GM18519 (cell line): ENCODE results near the gene SMIM35.

Experiments
- ATAC-seq: cut with Tn5 transposase; IDR thresholded peaks from one replicate; pipeline ENCODE4 v1.9.1; 2021; ENCODE audit warnings: mild to moderate bottlenecking, moderate library complexity; ENCODE audit not compliant: unreplicated experiment, low FRiP score

The SMIM35 gene

DNA sequence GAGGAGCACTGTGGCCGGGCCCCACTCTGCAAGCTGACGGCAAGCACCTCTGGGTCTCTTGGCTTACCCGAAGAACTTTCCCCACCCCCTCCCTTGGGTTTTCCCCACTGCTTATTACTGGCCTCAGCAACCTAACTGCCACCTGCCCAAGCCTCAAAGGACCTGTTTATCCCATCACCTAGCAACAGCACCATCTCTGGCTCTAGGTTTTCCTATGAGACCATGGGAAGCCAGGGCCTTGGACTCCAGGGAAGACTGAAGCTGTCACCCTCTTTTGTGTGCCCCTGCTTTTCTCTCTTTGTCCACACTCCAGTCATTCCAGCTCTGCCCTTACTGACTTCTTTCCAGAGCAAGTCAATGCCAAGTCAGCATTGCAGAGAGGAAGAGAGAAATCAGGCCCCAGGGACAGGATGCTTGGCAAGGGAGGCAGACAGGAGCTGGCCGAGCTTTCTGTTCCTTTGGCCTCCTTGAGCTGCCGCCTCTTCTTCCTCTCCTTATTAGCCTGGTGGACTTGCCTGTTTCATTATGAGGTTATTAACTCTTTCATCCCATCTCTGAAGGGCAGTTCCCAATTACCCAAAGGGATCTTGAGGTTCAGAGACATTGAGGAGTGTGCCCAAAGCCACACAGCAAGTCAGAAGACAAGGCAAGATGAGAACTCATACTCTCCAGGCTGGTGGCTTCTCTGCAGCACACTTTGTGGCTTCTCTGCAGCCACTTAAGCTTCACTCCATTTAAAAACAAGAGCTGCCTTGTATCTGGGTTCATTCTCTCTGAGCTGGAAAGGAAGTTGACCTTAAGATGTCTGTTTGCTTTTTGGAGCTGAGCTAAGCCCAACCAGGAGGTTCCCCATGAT is at the start of gene SMIM35:
SMIM35 (minus strand) TSS at position 51 of the 856 bp plus-strand sequence. CDS start 206 bp downstream, outside the sequence.
- no peak for ATAC-seq

DNA sequence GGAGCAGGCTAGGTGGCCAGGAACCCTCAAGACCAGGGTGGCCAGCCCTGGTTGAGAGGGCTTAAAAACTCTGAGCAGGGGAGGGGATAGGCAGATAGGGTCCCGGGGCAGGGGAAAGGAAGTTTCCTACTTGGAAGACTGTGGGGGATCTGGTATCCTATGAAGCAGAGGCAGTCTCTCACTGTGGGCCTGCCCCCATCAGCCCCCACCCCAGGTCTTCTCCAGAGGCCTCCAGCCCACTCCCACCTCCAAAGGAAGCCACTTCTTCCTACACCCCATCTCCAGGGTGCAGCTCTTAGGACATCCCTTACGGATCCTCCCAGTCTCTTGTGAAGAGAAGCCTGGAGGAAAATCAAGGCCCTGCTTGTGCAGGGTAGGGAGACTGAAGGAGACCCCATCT is 49.6 kb upstream of the SMIM35 start:
- no peak for ATAC-seq

DNA sequence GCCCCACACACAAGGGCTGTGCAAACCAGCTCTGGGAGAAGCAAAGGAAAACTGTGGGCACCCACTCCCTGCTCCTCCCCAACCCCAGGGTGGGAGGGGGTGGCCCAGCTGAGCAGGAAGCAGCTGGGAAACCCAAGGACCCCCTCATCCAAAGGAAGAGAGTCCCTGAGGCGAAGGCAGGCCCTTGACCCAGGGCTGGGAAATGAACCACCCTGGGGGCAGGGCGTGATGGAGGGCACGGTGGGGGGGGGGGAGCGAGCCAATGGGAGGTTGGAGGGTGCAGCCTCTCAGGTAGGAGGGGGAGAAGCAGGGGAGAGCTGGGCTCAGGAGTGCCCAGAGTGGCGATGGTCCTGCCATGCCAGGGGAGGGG is 49.0 kb upstream of the SMIM35 start:
- no peak for ATAC-seq

DNA sequence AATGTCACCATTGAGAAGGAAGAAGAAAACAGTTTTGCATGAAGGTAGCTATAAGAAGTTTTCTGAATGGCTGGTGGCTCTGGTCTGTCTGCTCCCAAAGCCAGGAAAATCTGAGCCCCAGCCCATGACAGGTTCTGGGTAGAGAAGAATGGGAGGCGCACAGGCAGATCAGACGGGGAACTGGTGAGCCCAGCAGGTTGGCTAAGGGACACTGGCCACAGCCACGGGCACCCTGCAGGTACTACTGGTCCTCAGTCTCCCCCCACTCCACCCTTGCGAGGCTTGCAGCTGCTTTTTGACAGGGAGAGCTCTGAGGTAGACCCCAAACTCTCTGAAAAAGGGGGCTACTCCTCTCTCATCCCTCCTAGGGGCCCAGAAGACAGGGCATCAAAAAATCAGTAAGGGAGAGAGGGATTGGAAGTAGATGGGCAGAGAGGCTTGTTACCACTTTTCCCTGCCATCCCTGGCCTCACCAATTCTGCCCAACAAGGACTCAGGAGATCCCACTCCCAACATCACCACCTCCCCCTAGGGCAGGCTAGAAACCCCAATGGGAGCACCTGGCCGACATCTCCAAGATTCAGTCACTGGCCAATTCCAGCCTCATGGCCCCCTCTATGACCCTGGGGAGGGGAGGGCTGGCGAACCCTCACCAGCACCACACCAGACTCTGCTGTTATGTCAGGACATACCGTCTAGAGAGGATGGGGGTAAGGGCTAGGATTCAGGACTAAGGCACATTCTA is 48.5 kb upstream of the SMIM35 start:
- no peak for ATAC-seq

DNA sequence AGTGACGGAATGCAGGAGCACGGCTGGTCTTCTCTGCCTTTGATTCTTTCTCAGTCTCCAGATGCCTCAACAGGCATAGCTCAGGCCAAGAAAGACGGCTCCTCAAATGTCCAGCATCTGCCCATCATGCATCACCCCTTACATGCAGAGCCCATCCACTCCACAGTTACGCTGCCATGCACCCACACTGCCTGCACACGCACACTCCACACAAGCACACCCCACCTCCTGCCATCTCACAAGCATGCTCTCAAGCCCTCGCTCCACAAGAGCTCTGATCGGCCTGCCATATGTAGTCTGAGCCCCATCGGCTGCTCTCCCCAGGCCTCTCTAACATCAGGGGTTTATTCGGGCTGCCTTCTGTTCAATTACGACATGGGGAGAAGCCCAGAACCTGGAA is 47.1 kb upstream of the SMIM35 start:
- ATAC-seq = no peak

DNA sequence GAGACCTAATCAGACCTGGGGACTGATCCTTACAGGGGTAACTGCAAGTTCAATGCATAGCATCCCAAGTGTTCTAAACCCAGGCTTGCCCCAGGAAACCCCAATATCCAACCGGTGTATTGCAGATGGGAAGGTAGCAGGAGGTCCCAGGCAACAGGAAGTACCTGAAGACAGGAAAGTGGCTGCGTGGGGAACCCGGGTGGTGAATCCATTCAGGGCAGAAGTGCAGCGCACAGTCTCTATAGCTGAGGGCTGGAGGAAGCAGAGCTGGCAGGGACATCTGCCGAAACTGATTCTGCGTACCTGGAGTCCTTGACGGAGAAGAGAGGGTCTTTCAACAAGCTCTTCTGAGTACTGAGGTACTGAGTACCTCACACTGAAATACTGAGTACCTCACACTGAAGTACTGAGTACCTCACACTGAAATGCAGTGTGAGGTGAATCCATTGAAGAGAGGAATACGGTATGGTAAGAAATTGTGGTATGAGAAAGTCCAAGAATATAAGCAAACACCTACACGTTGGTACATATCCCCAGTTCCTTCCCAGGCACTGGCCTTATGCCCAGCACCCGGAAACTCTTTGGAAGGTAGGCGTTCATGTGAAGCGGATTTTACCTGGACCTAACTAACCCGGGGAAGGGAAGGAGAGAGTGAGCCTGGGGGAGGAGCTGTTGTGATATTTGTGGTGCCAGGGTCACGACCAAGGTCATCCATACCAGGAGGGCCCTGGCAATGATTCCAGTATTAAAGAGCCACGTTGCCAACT is 45.8 kb upstream of the SMIM35 start:
- no peak for ATAC-seq

DNA sequence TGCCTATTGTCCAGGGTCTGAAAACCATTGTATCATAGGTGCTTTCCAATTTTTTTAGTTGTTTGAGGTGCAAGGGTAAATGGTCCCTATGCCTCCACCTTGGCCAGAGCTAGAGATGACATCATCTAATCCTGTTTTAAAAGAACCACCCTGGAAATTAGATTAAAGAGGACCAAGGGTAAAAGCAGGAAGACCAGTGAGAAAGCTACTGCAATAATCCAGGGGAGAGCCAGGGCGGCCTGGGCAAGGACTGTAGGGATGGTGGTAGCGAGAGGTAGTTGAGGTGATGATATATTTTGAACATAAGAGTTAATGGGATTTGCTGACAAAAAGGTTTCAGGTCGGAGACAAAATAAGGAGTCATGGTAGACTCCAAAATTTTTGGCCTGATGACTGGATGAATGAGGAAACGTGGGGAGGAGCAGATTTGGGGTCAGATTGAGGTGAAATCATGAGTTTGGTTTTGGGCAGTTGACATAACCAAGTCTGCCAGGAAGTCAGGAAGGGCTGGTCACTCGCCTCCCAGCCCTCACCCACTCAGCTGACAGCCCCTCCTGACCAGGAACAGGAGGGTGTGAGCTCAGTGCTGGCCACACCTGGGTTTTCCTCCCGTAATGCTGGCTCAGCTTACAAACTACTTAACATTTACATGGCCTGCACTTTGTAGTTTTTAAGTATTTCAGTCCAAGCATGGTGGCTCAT is 42.9 kb upstream of the SMIM35 start:
- no peak for ATAC-seq

DNA sequence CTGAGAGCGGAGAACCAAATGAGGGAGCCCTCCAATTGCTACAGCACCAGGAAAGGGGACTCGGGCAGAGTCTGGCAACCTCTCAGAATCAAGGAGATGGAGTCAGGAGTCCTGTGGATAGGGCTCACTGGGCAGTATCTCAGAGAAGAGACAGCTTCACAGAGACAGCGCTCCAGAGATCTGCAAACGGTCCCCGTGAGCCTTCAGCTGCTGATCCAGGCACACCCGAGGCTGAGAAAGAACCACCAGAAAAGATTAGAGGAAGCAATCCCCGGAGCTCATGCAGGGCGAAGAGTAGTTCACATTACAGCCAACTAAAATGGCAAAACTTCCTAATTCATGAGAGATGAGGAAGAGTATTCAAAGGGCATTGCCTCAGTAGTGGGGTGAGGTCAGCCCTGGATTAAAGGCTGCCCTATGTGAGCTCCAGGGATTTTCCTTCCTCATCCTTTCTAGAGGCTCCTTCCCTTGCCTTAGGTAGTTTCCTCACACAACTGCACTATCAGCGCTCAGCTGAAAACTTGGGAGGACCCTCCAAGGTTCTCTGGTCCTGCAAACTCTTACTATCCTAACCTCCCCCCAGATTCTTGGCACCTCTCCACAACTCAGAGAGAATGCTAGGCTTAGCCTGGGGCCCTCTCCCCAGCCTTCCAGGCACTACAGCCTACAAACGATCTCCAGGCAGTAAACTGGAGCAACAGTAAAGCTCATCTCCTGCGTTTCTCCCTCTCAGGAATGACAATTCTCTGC is 42.1 kb upstream of the SMIM35 start:
- no peak for ATAC-seq

DNA sequence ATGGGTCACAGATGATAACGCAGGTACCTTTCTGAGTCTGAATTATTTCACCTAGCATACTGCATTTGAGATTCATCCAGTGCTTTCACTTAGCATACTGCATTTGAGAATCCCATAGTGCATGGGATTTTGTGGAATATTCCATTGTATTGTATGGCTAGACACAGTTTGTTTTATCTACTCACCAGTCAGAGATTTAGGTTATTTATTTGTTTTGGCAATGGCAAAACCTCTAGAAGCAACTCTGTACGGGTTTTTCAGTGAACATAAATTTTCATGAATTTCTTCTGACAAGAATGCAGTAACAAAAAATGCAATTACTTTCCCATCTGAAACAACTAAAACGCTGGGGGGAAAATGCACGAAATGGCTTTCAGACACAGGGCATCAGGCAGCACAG is 41.5 kb upstream of the SMIM35 start:
- ATAC-seq = no peak

DNA sequence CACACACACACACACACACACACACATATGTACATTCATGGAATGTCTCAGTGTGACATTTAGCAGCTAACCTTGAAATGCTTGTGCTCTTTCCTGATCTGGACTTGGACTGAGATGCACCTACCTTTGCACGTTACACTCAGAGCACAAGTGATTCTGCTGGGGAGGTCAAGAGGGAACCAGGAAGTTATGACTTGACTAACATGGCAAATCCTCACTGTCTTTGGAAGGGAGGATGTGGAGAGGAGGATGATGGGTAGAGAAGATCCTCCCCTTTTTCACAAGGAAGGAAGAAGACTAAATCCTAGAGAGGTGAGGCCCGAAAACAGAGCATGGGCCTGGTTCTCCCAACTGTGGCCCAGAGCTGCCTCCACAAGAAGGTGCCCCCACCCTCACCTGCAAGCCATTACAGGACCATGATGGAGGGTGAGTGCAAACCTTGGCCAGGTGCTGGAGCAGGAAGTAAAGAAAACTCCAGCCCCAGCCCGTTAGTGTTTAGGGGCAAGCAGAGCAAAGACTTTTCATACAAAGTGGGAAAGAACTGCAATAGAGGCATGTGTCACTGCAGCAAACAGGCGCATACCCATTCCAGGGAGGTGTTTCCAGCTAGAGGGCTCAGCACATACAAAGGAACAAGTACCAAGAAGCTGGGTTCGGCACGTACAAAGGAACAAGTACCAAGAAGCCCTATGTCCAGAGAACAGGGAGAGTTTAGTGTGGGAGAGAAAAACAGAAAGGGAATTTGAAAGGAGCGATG is 39.5 kb upstream of the SMIM35 start:
- ATAC-seq = no peak

DNA sequence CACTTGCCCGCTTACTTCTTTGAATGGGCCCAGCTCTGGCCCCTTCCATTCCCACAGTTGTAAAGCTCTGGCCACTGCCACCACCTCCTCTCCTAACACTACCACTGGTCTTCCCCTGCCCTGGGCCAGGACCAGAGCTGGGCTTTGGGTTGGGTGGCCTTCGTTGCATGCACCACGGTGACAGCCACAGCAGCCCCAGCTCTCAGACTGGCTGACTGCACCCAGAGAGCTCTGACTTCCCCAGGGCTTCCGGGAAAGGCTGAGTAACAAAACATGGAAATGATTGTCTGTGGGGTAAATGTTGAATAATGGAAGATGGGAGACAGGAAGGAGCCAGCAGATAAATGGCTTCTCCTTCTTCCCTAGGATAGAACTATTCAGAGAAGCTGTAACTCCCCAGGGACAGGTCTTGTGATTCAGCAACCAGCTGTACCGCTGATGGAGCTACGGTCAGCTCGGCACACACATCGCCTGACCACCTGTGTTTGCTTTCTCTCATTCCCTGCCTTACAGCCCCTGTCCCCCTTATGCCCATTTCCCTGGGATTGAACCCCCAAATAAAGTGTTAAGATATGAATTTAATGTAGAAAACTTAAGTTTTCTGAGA is 38.3 kb upstream of the SMIM35 start:
- ATAC-seq = no peak

DNA sequence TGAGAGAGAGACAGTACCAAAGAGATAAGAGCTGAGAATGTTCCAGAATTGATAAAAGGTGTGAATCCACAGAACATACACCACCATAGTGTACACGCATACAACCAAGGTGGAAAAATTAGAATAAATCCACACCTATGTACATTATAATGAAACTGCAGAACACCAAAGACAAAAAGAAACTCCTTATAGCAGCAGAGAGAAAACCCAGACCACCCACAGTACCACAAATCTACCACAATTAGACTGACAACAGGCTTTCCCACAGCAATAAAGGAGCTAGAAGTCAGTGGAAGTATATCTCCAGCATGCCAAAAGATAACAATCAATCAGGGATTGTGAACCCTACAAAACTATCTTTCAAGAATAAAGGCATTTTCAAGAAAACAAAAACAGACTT is 34.0 kb upstream of the SMIM35 start:
- ATAC-seq = no peak

DNA sequence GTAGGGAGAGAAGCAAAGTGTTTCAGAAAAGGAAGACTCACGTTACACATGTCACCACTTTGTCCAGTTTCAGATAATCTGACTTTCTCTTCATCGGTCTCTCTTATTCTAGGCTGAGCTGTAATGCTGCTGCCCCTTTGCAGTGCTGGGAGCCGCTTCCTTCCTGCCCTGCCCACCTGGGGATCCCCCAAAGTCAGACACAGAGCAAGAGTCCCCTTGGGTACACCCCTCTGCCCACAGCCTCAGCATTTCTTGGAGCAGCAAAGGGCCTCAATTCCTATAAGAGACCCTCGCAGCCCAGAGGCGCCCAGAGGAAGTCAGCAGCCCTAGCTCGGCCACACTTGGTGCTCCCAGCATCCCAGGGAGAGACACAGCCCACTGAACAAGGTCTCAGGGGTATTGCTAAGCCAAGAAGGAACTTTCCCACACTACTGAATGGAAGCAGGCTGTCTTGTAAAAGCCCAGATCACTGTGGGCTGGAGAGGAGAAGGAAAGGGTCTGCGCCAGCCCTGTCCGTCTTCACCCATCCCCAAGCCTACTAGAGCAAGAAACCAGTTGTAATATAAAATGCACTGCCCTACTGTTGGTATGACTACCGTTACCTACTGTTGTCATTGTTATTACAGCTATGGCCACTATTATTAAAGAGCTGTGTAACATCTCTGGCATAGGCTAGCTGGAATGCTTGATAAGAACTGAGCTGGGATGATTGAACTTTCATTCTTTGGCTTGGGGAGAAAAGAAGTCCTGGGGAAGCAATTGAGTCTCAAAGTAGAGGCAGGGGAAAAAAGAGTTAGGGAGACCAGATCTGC is 31.2 kb upstream of the SMIM35 start:
- ATAC-seq = no peak

DNA sequence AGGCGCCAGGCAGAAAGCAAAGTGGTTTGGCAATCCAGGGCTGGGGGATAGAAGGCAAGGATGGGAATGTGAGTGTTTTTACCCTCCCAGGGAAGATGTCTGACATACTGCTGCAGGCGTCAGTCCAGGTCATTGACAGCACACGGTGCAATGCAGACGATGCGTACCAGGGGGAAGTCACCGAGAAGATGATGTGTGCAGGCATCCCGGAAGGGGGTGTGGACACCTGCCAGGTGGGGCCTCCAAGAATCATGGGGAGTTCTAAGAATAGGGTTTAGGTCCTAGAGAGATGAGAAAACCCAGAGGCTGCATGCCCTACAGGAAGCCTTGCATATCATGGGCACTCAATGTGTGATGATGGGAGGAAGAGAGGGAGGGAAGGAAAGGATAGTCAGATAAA is 28.3 kb upstream of the SMIM35 start:
- no peak for ATAC-seq

DNA sequence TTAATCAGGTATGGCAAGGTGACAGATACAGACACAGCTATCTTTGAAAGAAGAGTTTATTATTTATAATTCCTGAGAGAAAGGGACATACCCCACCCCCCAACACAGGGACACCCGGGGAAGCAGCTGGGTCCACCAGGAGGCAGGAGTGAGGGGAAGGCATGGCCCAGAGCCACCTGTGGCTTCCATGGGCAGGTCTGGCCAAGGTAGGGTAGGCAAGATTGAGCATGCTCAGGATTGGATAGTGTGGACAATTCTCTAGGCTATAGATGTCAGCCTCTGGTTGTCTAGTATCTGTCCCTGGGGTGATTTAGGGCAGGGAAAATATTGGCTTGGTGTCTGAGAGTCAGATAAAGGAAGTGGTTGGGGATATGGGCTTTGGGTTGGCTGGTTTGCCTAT is 27.5 kb upstream of the SMIM35 start:
- ATAC-seq = no peak

DNA sequence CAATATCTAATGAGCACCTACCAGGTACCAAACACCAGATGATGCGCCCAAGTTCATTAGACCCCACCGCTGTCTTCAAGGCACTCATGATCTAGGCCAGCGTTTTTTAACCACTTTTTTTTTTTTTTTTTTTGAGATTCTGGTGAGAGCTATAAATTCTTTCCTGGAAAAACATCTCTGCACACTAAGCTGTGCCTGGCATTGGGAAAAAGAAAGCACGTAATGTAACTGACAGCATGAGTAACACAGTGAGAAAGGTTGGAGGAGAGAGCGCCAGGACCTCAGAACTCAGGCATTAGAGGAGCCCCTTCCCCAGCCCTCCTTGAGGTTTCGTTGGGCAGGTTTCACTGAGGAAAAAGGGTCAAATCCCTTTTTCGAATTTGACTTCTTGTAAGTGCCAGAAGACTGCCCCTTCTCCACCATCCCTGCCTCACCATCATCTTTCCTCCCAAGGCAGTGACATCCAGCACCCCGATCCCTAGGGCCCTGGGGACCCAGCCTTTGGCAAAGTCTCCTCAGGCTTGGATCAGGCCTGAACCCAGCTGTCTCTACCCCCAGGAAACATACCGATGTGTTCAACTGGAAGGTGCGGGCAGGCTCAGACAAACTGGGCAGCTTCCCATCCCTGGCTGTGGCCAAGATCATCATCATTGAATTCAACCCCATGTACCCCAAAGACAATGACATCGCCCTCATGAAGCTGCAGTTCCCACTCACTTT is 26.1 kb upstream of the SMIM35 start:
- no peak for ATAC-seq

DNA sequence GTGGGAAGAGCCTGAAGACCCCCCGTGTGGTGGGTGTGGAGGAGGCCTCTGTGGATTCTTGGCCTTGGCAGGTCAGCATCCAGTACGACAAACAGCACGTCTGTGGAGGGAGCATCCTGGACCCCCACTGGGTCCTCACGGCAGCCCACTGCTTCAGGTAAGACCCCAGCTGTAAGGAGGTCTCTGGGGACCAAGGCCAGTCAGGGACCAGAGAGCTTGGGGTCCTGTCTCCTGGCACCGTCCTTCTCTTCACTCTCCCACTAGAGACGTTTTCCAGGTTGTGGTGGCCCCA is 24.9 kb upstream of the SMIM35 start:
- ATAC-seq = no peak
